NCI-H2081 treated with DMSO at 0.1 percent for 48 hours (cell line): ENCODE measurements around the gene CCNL2.

Experiments
- DNase-seq: peaks from one replicate; lab custom pipeline; 2025; lab: John Stamatoyannopoulos, UW

Gene CCNL2

GRCh38 chr1:1355416-1355815 is 43.7 kb downstream of the CCNL2 start:
- DNase-seq, result no peak

GRCh38 chr1:1354271-1355247 is 44.6 kb downstream of the CCNL2 start:
- no peak for DNase-seq

GRCh38 chr1:1353389-1354151 is 45.6 kb downstream of the CCNL2 start:
- DNase-seq, result no peak

DNA sequence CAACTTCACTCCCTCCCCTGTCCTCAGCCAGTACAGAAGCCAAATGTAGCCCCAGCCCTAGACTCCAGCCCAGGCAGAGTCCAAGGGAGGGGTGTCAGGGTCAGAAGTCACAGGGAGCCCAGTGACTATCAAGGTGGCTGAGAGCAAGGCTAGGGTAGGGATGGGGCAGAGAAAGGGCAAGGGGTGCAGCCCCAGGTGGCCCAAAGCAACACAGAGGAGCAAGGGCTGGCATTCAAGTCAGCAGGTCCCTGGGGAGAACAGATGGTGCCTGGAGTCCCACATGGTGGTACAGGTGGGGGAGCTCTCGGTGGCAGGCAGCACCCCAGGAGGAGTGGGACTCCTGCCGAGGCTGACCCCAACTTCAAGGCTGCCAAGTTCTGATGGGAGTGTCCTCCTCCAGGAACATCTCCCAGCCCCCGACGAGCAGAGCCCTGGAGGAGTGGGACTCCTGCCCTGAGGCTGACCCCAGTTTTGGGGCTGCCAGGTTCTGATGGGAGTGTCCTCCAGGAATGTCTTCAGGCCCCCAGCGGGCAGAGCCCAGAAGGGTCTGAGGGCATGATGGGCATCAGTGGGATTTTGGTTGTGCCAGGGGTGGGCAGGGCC is 46.2 kb downstream of the CCNL2 start:
- no peak for DNase-seq

DNA sequence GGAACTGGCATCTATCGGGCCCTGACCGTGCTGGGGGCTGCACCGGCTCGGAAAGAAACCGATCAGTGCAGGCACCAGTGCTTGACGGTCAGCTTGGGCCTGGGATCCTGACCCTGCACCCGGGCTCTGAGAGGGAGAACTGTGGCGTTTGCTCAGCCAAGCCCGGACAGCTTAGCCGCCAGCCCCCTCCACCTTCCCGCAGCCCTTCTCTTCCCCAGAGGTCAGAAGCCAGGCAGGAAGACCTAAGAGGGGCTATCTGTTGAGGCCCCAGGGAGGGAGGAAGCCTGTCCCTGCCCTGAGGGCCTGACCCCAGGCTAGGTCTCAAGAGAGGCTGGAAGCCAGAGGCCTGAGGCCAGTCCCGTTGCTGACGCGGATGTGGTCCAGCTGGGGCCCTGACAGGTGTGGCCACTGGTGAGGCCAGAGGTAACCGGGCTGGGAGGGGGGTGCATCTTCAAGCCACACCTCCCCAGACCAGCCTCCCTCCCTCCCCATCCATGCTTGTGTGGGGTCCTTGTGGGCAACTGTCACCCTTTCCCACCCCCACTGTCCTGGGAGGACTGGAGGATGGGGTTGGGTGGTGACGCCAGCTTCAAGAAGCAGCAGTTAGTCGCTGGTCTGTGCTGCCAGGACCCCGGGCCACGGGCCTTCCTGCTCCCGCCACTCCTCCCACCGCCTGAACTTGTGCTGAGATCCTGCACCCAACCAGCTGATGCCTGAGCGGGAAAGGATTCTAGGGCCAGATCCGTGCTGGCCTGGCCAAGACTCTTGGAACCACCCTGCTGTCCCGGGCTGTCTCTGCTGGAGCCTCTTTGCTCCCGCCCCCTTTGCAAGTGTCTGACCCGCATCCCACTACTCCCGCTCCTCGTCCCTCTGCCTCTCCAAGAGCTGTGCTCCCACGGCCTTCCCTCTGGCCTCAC is 47.4 kb downstream of the CCNL2 start:
- no peak for DNase-seq

- no peak for DNase-seq
Observed at GRCh38 chr1:1349256-1350012, 49.7 kb downstream of the CCNL2 start, which contains the start of gene DVL1. Gene DVL1, minus strand, starts transcription at chr1:1349418. Its CDS starts 353 bp downstream, at chr1:1349065.

GRCh38 chr1:1348420-1349255 is 50.5 kb downstream of the CCNL2 start:
- DNase-seq, result no peak

GRCh38 chr1:1347663-1348419 is 51.3 kb downstream of the CCNL2 start:
- DNase-seq, result no peak

DNA sequence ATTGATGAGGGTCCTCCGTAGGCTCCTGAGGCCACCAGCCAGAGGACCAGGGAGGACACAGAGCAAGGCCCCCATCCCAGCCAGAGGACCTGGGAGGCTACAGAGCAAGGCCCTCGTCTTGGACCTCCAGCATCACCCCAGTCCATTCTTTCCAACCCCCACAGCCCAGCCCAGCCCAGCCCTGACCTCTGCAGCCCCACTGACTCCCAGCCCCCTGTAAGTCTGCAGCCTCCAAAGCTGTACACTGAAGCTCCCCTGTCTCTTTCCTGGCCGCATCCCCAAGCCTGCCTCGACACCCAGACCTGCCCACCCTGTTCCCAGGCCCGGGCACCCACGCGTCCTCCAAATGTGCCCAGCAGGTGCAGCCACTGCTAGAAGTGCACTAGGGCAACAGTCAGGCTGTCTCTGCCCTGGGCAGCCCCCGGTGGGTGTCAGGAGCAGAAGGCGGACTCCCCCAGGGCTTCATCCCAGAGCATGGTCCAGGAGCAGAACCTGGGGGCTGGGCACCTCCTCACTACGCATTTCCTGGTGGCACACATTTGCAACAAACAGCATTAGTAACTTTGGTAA is 52.0 kb downstream of the CCNL2 start:
- DNase-seq, result no peak

DNA sequence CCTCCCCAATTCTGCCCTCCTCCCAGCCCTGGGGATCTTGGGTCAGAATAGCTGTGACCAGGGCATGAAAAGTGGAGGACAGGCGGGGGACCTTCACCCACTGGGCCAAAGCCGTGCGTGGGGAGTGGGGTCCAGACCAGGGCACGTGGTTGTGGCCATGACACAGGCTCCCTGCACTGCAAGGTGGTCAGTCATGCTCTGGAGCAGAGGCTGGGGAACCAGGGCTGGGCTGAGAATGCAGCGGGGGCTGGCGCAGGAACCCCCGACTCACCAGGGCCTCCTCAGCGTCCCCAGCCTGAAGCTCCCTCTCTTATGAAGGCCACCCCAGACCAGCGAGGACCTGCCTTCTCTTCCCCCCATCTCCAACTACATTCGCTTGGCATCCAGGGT is 52.6 kb downstream of the CCNL2 start:
- no peak for DNase-seq

- no peak for DNase-seq
Observed at GRCh38 chr1:1345860-1346500, 53.2 kb downstream of the CCNL2 start.

DNA sequence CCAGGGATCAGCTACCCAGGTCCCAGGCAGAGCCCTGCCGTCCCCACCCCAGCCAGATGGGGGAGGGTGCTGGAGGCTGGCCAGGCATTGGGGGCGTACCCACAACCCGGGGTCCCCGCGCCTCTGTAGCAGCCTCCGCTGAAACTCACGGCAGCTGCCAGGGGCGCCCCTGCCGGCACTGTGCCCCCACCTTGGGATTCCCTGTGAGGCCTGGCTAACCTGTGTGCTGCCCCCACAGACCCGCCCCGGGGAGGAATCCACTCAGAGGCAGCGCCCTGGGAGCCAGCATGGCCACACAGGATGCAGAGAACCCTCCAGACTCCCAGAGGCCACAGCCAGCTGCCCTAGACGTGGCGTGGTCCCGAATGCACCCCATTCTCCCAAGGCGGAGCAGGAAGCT is 53.8 kb downstream of the CCNL2 start:
- no peak for DNase-seq

- DNase-seq, result no peak
Observed at GRCh38 chr1:1344655-1345361, 54.3 kb downstream of the CCNL2 start.

GRCh38 chr1:1343811-1344421 is 55.2 kb downstream of the CCNL2 start:
- DNase-seq, result no peak

GRCh38 chr1:1342584-1343115 is 56.5 kb downstream of the CCNL2 start:
- DNase-seq, result no peak

DNA sequence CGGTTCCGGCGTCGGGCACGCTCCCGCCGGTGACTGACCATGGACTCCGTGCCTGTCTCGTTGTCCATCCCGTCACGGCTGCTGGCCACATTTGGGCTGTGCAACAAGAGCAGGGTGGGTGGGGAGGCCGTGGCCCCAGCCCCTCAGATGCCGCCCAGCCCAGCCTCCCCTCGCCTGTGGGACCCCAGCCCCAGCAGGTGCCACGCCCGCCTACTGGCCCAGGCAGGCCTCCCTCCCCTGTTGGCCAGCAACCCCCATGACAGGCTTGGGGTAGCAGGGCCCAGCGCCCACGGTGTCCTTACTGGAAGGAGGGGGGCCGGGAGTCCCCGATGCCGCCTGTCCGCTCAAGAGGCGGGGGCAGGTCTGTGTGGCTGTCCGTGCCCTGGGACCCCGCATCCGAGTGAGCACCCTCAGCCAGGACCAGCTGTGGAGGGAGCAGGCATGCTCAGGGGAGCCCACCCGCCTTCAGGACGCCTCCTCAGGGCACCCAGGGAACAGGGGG is 57.0 kb downstream of the CCNL2 start:
- no peak for DNase-seq
